Activated CD4-positive, alpha-beta T cell treated with anti-CD3 and anti-CD28 coated beads for 24 hours (primary cell): Measurements from ENCODE around the gene IGFL4.

ENCODE experiments used
- DNase-seq, 2 donors: peaks; one replicate each; pipeline ENCODE4 v3.0.0-alpha.2; 2020; ENCODE audit warnings: low read depth in 2 of 2

The IGFL4 gene

GRCh38 chr19:46020819-46021125 lies 20.0 kb downstream of the IGFL4 start:
- no peak for DNase-seq

GRCh38 chr19:46019270-46019669 lies 21.5 kb downstream of the IGFL4 start:
- DNase-seq = no peak

- no peak for DNase-seq
Observed at GRCh38 chr19:46018729-46019251, 22.0 kb downstream of the IGFL4 start.

- DNase-seq = no peak
Observed at GRCh38 chr19:46017874-46018675, 22.7 kb downstream of the IGFL4 start.

- no peak for DNase-seq
Observed at GRCh38 chr19:46017095-46017429, 23.7 kb downstream of the IGFL4 start.

GRCh38 chr19:46016426-46017094 lies 24.2 kb downstream of the IGFL4 start:
- peak; percentile 74 to 78 for DNase-seq

- DNase-seq = no peak
Observed at GRCh38 chr19:46015687-46016425, 24.9 kb downstream of the IGFL4 start.

- peak; percentile 54 to 64 for DNase-seq
Observed at GRCh38 chr19:46014941-46015686, 25.7 kb downstream of the IGFL4 start.

- no peak for DNase-seq
Observed at GRCh38 chr19:46014534-46014933, 26.3 kb downstream of the IGFL4 start.

GRCh38 chr19:46009530-46010510 lies 31.0 kb downstream of the IGFL4 start:
- DNase-seq = peak; percentile 55 to 61

- DNase-seq = no peak
Observed at GRCh38 chr19:46006411-46006810, 34.4 kb downstream of the IGFL4 start.

GRCh38 chr19:46002678-46003275 lies 38.0 kb downstream of the IGFL4 start:
- DNase-seq = no peak

GRCh38 chr19:46000491-46001246 lies 40.1 kb downstream of the IGFL4 start:
- DNase-seq = peak in 1 of 2 donors; percentile 49

- DNase-seq = no peak
Observed at GRCh38 chr19:45999653-46000121, 41.1 kb downstream of the IGFL4 start.

GRCh38 chr19:45998834-45999233 lies 42.0 kb downstream of the IGFL4 start:
- DNase-seq = no peak

- no peak for DNase-seq
Observed at GRCh38 chr19:45996933-45997332, 43.9 kb downstream of the IGFL4 start.

- DNase-seq = no peak
Observed at GRCh38 chr19:45995715-45996385, 45.0 kb downstream of the IGFL4 start.

GRCh38 chr19:45994998-45995714 lies 45.6 kb downstream of the IGFL4 start, which contains the start of gene CCDC61:
Gene CCDC61 (plus strand): TSS chr19:45995467. CDS start chr19:46003019, 7,552 bp downstream.
- DNase-seq = peak; percentile 92 to 93
